ENCODE measurements around the gene SLC26A4.

The SLC26A4 gene

DNA sequence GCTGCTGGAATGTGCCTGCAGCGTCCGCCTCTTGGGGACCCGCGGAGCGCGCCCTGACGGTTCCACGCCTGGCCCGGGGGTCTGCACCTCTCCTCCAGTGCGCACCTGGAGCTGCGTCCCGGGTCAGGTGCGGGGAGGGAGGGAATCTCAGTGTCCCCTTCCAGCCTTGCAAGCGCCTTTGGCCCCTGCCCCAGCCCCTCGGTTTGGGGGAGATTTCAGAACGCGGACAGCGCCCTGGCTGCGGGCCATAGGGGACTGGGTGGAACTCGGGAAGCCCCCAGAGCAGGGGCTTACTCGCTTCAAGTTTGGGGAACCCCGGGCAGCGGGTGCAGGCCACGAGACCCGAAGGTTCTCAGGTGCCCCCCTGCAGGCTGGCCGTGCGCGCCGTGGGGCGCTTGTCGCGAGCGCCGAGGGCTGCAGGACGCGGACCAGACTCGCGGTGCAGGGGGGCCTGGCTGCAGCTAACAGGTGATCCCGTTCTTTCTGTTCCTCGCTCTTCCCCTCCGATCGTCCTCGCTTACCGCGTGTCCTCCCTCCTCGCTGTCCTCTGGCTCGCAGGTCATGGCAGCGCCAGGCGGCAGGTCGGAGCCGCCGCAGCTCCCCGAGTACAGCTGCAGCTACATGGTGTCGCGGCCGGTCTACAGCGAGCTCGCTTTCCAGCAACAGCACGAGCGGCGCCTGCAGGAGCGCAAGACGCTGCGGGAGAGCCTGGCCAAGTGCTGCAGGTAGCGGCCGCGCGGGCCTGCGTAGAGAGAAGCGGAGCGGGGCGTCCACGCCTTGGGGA, 645 bp downstream of the SLC26A4 start:
- no peak for DNase-seq (ENCODE audit: low read depth)

GRCh38 chr7:107661865-107662379, 1.3 kb downstream of the SLC26A4 start:
- no peak for DNase-seq (ENCODE audit: low read depth)

DNA sequence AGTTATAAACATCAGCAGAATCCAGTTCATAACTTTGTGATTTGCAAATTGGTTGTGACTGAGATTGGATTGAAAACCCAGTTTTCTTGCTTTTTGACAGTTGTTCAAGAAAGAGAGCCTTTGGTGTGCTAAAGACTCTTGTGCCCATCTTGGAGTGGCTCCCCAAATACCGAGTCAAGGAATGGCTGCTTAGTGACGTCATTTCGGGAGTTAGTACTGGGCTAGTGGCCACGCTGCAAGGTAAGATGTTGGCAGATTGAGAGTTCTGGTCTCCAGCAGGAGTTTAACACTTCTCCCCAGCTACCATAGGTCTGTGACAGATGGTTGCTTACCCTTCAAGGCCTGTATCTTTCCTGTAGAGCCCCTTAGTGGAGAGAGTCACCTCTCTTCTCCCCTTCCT, 2.6 kb downstream of the SLC26A4 start:
- no peak for DNase-seq (ENCODE audit: low read depth)

DNA sequence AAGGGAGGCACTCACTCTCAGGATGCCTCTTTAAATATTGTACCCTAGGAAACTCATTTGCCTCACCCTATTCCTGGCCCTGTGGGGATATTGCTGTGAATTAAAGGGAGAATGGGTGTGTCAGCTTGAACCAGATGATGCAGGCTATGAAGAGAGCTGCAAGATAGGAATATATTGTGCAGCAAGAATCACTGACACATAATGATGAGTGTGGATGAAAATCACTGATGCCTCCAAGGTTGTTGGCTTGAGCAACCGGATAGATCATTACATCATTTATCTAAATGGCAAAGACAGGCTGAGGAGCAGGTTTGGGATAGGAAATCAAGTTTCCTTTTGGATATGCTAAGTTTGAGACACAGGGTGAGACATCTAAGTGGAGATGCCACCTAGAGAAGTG, 6.2 kb downstream of the SLC26A4 start:
- no peak for DNase-seq (ENCODE audit: low read depth)

- DNase-seq (ENCODE audit: low read depth), result no peak
These were observed 6.7 kb downstream of the SLC26A4 start for GRCh38 chr7:107667341-107667740.

DNA sequence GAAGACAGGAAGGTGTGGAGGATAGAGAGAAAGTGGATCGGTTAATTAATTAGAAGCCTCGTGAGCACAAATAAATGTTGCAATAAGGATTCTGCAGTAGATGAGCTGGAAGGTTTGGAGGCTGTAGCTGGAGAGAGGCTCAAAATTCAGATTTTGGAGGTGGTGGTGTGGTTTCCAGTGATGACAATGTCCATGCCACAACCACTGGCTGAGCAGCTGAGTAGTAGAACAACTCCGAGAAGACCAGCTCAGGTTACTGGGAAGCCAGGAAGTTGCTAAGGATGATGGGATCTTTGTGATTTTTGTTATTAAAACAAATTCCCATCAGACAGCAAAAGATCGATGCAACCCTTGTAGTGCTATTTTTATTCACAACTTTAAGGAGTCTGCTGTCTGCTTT, 7.7 kb downstream of the SLC26A4 start:
- no peak for DNase-seq (ENCODE audit: low read depth)

GRCh38 chr7:107672183-107672582, 11.6 kb downstream of the SLC26A4 start:
- no peak for DNase-seq (ENCODE audit: low read depth)

DNA sequence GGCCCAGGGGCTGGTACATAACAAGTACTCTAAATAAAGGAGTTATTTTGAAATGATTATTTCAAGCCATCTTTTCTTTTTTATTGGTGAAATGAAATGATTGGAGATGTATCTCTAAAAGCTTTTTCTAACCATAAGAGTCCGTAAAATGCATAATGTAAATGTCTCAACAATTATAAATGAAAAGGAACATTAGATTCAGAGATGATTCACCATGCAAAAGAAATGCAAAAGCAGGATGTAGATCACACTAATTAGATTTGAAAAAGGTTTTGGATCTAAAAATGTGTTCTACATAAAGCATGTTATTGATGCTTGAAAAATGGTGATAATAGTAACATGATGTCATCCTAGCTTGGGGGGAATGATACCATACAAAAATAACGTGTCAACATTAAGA, 15.6 kb downstream of the SLC26A4 start:
- no peak for DNase-seq (ENCODE audit: low read depth)

DNA sequence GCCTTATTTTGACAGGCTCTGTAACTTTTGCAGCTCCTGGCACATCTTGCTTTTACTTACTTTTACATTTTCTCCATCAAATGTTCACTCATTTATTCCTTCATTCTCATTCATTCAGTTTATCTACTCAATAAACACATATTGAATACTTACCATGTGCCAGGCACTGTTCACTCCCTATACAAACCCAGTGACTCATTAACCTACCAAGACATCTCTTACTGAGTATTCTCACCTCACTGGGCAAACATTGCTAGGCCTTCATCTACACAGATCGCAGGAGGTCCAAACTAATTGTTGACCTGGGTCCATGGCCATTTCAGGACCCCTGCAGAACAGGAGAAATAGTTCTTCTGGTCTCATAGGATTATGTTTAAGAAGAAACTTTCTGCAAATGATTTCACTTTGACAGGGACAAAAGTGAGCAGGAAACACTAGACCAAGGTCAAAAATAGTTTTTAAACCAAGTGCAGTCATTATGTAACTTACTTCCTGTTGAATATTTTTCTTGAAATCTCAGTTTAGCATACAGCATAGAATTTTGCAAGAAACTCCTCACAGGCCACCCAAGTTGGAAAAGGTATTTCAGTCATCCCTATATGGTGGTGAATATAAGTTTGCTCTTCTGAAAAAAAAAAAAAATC, 17.6 kb downstream of the SLC26A4 start:
- DNase-seq (ENCODE audit: low read depth), result no peak

DNA sequence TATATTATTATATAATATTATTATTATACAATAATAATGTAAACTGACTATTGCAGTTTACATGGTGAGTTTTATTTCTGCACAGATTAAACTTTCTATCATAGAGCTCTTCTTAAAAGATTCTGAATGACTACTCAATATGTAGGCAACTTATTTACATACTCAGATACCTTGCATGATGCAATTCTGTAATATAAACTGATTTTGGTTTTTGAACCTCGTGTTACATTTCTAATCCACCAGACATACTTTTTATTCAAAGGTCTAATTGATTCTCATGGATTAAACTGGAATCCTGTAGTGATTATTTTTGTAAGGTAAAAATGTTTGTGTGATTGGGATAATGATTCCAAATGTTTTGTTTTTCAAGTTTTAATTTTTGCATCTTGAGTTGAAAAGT, 19.9 kb downstream of the SLC26A4 start:
- no peak for DNase-seq (ENCODE audit: low read depth)

DNA sequence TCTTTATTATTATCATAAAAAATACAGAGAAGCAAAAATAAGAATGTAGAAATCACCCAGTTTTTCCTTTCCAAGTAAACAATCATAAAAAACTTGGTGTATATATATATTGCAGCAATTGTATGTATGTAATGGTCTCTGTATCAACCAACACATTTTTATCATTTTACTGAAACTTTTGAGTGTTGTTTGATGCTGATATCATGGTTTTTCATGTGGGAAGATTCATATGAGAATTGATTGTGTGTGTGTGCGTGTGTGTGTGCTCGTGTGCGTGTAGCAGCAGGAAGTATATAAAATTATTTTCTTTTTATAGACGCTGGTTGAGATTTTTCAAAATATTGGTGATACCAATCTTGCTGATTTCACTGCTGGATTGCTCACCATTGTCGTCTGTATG, 22.3 kb downstream of the SLC26A4 start:
- DNase-seq (ENCODE audit: low read depth), result no peak

- no peak for DNase-seq (ENCODE audit: low read depth)
These were observed 23.7 kb downstream of the SLC26A4 start for GRCh38 chr7:107684287-107684686.

GRCh38 chr7:107684947-107685463, 24.4 kb downstream of the SLC26A4 start:
- DNase-seq (ENCODE audit: low read depth), result no peak

GRCh38 chr7:107686816-107687387, 26.3 kb downstream of the SLC26A4 start:
- DNase-seq (ENCODE audit: low read depth), result no peak

DNA sequence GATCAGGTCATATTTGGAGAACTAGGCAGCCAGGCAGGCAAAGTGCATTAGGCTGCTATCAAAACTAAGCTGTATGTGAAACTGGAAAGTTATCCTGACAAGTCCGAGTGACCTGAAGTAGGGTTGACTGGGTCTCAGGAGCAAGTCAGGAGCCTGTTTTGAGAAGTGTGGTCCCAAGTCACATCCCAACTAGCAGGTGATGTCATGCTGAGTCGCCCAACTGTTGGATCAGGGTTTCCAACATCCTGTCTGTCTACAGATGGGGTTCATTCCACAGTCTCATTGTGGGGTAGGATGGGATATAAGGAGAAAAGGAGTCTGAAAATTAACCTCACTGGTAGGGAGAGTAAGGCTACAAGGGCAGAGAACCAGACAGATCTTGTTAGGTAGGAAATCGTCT, 27.0 kb downstream of the SLC26A4 start:
- DNase-seq (ENCODE audit: low read depth), result no peak

- no peak for DNase-seq (ENCODE audit: low read depth)
These were observed 28.9 kb downstream of the SLC26A4 start for GRCh38 chr7:107689553-107689952.

GRCh38 chr7:107690084-107690483, 29.5 kb downstream of the SLC26A4 start:
- DNase-seq (ENCODE audit: low read depth), result no peak

- DNase-seq (ENCODE audit: low read depth), result no peak
These were observed 30.0 kb downstream of the SLC26A4 start for GRCh38 chr7:107690611-107691010.

- DNase-seq (ENCODE audit: low read depth), result no peak
These were observed 31.1 kb downstream of the SLC26A4 start for GRCh38 chr7:107691716-107692115.

DNA sequence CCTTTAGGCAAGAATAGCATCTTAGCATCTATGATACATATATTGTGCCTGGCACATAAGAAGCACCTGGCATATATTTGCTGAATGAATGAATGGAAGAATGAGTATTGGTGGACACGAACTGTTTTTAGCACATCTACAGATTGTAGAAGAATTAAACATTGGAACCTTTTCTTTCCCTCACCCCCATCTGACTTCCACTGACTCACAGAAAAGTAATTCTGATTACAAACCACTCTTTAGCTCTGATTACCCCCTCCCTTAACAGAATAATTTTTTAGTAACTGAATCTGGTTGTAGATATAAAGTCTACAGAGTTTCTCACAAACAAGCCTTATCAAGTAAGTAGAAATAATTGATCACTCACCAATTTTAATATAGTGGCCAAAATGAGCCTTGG, 31.9 kb downstream of the SLC26A4 start:
- DNase-seq (ENCODE audit: low read depth), result no peak

- no peak for DNase-seq (ENCODE audit: low read depth)
These were observed 32.8 kb downstream of the SLC26A4 start for GRCh38 chr7:107693396-107693795.

GRCh38 chr7:107694386-107694785, 33.8 kb downstream of the SLC26A4 start:
- DNase-seq (ENCODE audit: low read depth), result no peak

DNA sequence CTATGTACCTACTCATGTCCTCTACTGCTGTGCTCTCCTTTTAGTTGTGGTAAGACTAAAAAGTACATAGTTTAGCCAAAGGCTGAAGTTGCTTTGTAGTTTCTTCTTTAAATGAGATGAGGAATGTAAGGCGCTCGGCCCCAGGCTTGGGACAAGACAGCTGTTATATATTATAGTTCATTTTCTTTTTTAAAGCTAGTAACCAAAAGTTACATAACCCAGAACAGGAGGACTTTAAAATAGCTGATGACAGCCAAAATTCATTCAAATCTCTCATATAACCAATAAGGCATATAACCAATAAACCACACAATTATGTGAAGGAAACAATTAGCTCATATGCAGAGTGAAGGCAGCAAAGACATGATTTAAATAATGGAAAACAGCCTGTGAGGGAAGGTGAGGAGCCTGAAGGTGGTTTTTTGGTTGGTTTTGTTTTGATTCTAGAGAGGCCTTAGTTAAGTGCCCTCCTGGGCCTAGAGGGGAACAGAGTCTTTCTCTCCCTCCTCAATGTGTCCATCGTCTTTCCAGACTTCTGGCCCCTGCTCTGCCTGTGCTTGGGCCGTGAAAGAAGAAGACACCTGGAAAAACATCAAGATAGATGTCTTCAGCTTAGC, 35.8 kb downstream of the SLC26A4 start:
- DNase-seq (ENCODE audit: low read depth), result no peak

Measured in stimulated activated CD8-positive, alpha-beta memory T cell treated with anti-CD3 and anti-CD28 coated beads, Interleukin-12 subunit alpha, Interleukin-12 subunit beta, amount 100 ng/mL, for 1 hour (primary cell).